Ovary (tissue), 3 donors: ENCODE data around the gene PTEN.

Experiments used
- POLR2A ChIP-seq: fragments of 450-650 bp; IDR thresholded peaks from one replicate; pipeline ENCODE4 v1.6.1; 2017; ENCODE audit warnings: antibody characterized with exemption, mild to moderate bottlenecking, moderate library complexity
- TF ChIP-seq, protein P1 (sequence below), 3 donors: fragments of 450-650 bp in 2 of 3; fragments of 200-600 bp in 1 of 3; IDR thresholded peaks; one replicate each; pipeline versions ENCODE4 v1.5.1 to v1.8.0; 2016 to 2022; ENCODE audit warnings: antibody characterized with exemption in 3 of 3, mild to moderate bottlenecking in 1 of 3
- donor health status: DM: no; HTN: no; CAD: no.

DNA sequence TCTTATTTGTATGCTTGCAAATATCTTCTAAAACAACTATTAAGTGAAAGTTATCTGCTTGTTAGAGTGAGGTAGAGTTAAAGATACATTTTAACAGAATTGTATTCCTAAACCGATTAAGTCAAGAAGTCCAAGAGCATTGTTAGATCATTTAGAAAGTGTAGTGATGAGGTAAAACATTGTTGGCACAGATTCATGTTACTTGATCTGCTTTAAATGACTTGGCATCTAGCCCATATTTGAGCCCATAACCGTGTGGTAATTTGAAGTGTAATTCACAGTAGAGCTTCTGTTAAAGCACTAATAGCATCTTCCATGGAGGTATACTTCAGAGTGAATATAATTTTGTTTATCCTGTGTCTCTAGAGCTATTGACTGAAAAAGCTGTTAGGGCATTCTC lies 62.1 kb downstream of the PTEN start:
- TF ChIP-seq, protein P1, sequence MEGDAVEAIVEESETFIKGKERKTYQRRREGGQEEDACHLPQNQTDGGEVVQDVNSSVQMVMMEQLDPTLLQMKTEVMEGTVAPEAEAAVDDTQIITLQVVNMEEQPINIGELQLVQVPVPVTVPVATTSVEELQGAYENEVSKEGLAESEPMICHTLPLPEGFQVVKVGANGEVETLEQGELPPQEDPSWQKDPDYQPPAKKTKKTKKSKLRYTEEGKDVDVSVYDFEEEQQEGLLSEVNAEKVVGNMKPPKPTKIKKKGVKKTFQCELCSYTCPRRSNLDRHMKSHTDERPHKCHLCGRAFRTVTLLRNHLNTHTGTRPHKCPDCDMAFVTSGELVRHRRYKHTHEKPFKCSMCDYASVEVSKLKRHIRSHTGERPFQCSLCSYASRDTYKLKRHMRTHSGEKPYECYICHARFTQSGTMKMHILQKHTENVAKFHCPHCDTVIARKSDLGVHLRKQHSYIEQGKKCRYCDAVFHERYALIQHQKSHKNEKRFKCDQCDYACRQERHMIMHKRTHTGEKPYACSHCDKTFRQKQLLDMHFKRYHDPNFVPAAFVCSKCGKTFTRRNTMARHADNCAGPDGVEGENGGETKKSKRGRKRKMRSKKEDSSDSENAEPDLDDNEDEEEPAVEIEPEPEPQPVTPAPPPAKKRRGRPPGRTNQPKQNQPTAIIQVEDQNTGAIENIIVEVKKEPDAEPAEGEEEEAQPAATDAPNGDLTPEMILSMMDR (IDR thresholded peaks at IDR 0.05) = no peak
- TF ChIP-seq POLR2A = no peak
